ENCODE results near the gene GARIN1A. TPM values are rescaled to one million over a fixed set of nuclear protein-coding genes. Genes with fewer than 3 reads are reported as not detected.

GARIN1A gene
- total RNA-seq, 1 donor from 2014 or later, result 1.4 TPM

DNA sequence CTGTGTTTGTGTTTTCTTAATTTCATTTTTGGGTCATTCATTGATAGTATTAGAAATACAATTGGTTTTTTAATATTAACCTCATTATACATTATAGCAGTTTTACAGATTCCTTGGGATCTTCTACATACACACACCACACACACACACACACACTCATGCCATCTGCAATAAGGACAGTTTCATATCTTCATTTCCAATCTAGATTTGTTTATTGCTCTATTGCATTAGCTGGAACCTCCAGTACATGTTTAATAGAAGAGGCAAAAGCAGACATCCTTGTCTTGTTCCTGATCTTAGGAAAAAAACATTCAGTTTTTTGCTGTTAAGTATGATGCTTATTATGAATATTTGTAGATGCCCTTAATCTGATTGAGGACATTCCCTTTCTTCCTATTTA lies 49.3 kb downstream of the GARIN1A start:
- no peak for DNase-seq
- ChIA-PET POLR2A (no interaction called here), CTCF (no interaction called here)
- no peaks in the 10 kb centered on the region for H3K36me3 Mint-ChIP-seq (ENCODE audit: low read depth)
- no peaks in the 10 kb centered on the region for H3K4me1 Mint-ChIP-seq
- no peak for ATAC-seq (ENCODE audit: low read depth)
- H3K4me3 Mint-ChIP-seq, result no peak overlapping the region
- intact Hi-C loops (cut with micrococcal nuclease), result no loop called here
- peaks cover 6% of the 10 kb centered on the region for H3K27me3 Mint-ChIP-seq
- no peaks in the 10 kb centered on the region for H3K9me3 Mint-ChIP-seq
- TF ChIP-seq, protein P1, sequence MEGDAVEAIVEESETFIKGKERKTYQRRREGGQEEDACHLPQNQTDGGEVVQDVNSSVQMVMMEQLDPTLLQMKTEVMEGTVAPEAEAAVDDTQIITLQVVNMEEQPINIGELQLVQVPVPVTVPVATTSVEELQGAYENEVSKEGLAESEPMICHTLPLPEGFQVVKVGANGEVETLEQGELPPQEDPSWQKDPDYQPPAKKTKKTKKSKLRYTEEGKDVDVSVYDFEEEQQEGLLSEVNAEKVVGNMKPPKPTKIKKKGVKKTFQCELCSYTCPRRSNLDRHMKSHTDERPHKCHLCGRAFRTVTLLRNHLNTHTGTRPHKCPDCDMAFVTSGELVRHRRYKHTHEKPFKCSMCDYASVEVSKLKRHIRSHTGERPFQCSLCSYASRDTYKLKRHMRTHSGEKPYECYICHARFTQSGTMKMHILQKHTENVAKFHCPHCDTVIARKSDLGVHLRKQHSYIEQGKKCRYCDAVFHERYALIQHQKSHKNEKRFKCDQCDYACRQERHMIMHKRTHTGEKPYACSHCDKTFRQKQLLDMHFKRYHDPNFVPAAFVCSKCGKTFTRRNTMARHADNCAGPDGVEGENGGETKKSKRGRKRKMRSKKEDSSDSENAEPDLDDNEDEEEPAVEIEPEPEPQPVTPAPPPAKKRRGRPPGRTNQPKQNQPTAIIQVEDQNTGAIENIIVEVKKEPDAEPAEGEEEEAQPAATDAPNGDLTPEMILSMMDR (IDR thresholded peaks at IDR 0.05), result no peak
- H3K27ac Mint-ChIP-seq, result no peak overlapping the region

Other genes with a start within 250 kb of the GARIN1A start
- 14.5 and 17.0 TPM in 2 replicates for gene HILPDA, start 216.4 kb upstream of the GARIN1A start, total RNA-seq
- 32.7 and 35.7 TPM in 2 replicates for gene METTL2B, start 195.5 kb upstream of the GARIN1A start, total RNA-seq
- gene CALU, start 67.1 kb downstream of the GARIN1A start, total RNA-seq, result 14.7 and 15.4 TPM in 2 replicates
- gene OPN1SW, start 103.5 kb downstream of the GARIN1A start, total RNA-seq, result not detected in 2 replicates
- gene CCDC136, start 119.7 kb downstream of the GARIN1A start, total RNA-seq, result 4.8 and 5.1 TPM in 2 replicates
- not detected in 2 replicates for gene FLNC, start 158.1 kb downstream of the GARIN1A start, total RNA-seq
- 100.0 and 113 TPM in 2 replicates for gene ATP6V1F, start 190.6 kb downstream of the GARIN1A start, total RNA-seq
- gene KCP, start 238.4 kb downstream of the GARIN1A start, total RNA-seq, result 4.1 and 4.4 TPM in 2 replicates

Data from activated B cell treated with CpG ODN at 0.5 μM for 24 hours (primary cell).